HG02678 (cell line): ENCODE results near the gene ZBTB39.
"Not testable (repeated sequence)": the region's sequence is repeated elsewhere in the genome, so short reads cannot be mapped to it uniquely, and the experiment has no call there.

Source experiments
- ATAC-seq: cut with Tn5 transposase; IDR thresholded peaks from one replicate; pipeline ENCODE4 v1.9.1; 2021; ENCODE audit warnings: mild to moderate bottlenecking, moderate library complexity; ENCODE audit not compliant: unreplicated experiment

The ZBTB39 gene

GRCh38 chr12:56983386-56983785 lies 23.0 kb downstream of the ZBTB39 start:
- no peak for ATAC-seq

- not testable (repeated sequence) for ATAC-seq
Observed at GRCh38 chr12:56982578-56983236, 23.6 kb downstream of the ZBTB39 start.

- no peak for ATAC-seq
Observed at GRCh38 chr12:56980941-56981530, 25.3 kb downstream of the ZBTB39 start.

- ATAC-seq = no peak
Observed at GRCh38 chr12:56980268-56980667, 26.1 kb downstream of the ZBTB39 start.

GRCh38 chr12:56979628-56980027 lies 26.7 kb downstream of the ZBTB39 start:
- ATAC-seq = no peak

- ATAC-seq = no peak
Observed at GRCh38 chr12:56978397-56979138, 27.8 kb downstream of the ZBTB39 start.

- not testable (repeated sequence) for ATAC-seq
Observed at GRCh38 chr12:56977361-56977760, 29.0 kb downstream of the ZBTB39 start.

GRCh38 chr12:56974224-56974623 lies 32.1 kb downstream of the ZBTB39 start:
- not testable (repeated sequence) for ATAC-seq

GRCh38 chr12:56968910-56969309 lies 37.4 kb downstream of the ZBTB39 start:
- not testable (repeated sequence) for ATAC-seq

GRCh38 chr12:56965997-56966642 lies 40.2 kb downstream of the ZBTB39 start:
- ATAC-seq = not testable (repeated sequence)

GRCh38 chr12:56965124-56965523 lies 41.2 kb downstream of the ZBTB39 start:
- not testable (repeated sequence) for ATAC-seq

- not testable (repeated sequence) for ATAC-seq
Observed at GRCh38 chr12:56963557-56963956, 42.8 kb downstream of the ZBTB39 start.

- not testable (repeated sequence) for ATAC-seq
Observed at GRCh38 chr12:56962247-56962646, 44.1 kb downstream of the ZBTB39 start.

- no peak for ATAC-seq
Observed at GRCh38 chr12:56958422-56958821, 47.9 kb downstream of the ZBTB39 start.

GRCh38 chr12:56957229-56958052 lies 48.9 kb downstream of the ZBTB39 start, which contains the start of gene RDH16:
Gene RDH16, minus strand, starts transcription at chr12:56957608. Its CDS starts 146 bp downstream, at chr12:56957462.
- ATAC-seq = no peak

- no peak for ATAC-seq
Observed at GRCh38 chr12:56955631-56956256, 50.6 kb downstream of the ZBTB39 start.

GRCh38 chr12:56954958-56955355 lies 51.4 kb downstream of the ZBTB39 start:
- no peak for ATAC-seq

GRCh38 chr12:56954057-56954957 lies 52.0 kb downstream of the ZBTB39 start:
- ATAC-seq = no peak

- no peak for ATAC-seq
Observed at GRCh38 chr12:56953314-56953713, 53.0 kb downstream of the ZBTB39 start.
